ENCODE results near the gene KDELR1. TPM values are rescaled to one million over a fixed set of nuclear protein-coding genes. Genes with fewer than 3 reads are reported as not detected.

KDELR1 gene
- total RNA-seq, 1 experiment from 2014 or later: 198 TPM

- H3K9ac ChIP-seq (ENCODE audit: extremely low read depth, insufficient read length, low read length): no peak overlapping the region
- H3K4ac ChIP-seq (ENCODE audit: low read depth, low read length): no peak overlapping the region
- H3K14ac ChIP-seq (ENCODE audit: insufficient read depth, low read length): no peak overlapping the region
- H3K36me3 Mint-ChIP-seq (ENCODE audit: insufficient read depth in 1 of 3, low read depth in 3 of 3): no peaks in the 10 kb centered on the region; a peak in 1 of 7 replicates
- no peak overlapping the region for H2AK5ac ChIP-seq (ENCODE audit: insufficient read length, low read length)
- no peak overlapping the region for H3T11ph ChIP-seq (ENCODE audit: low read length)
- no peaks in the 10 kb centered on the region for H3K79me2 ChIP-seq (ENCODE audit: insufficient read depth, low read length)
- H3K56ac ChIP-seq (ENCODE audit: insufficient read length, low read depth, low read length): no peak overlapping the region
- peaks cover 1% of the 10 kb centered on the region for H3K23me2 ChIP-seq (ENCODE audit: insufficient read length, low read depth, low read length, poor library complexity, severe bottlenecking)
- no peak overlapping the region for H3K27ac ChIP-seq (ENCODE audit: insufficient read length, low read depth, low read length)
- H3K4me2 ChIP-seq (ENCODE audit: insufficient read depth, insufficient read length, low read length): no peak overlapping the region
- WGBS (ENCODE audit: extremely low coverage, insufficient read length, low lambda C conversion rate): no CpG with 5 or more reads among the region's 14 CpGs
- H4K91ac ChIP-seq (ENCODE audit: insufficient read length, low read depth, low read length): no peak overlapping the region
- no peaks in the 10 kb centered on the region for H3K27me3 ChIP-seq (ENCODE audit: insufficient read depth, low read length)
- H2BK120ac ChIP-seq (ENCODE audit: low read depth, low read length, poor library complexity, severe bottlenecking): no peak overlapping the region
- H2BK12ac ChIP-seq (ENCODE audit: insufficient read length, low read depth, low read length): no peak overlapping the region
- H3K4me1 Mint-ChIP-seq: peaks cover 6 to 19% of the 10 kb centered on the region in 2 experiments
- H3K27me3 Mint-ChIP-seq (ENCODE audit: low read depth): peaks cover 6% of the 10 kb centered on the region
- no peak for TF ChIP-seq CTCF (conservative IDR thresholded peaks at IDR 0.05)
- peak overlapping the region in 2 of 3 experiments; percentile 35 to 95; a peak in 2 of 7 replicates for H3K27ac Mint-ChIP-seq
- H3K79me1 ChIP-seq (ENCODE audit: insufficient read depth, low read depth, low read length, poor library complexity, severe bottlenecking): no peaks in the 10 kb centered on the region
- H2AFZ ChIP-seq (ENCODE audit: low read length): no peak overlapping the region
- no peak overlapping the region for H3K18ac ChIP-seq (ENCODE audit: insufficient read length, low read depth, low read length)
- no peaks in the 10 kb centered on the region for H3K4me1 ChIP-seq (ENCODE audit: insufficient read depth, low read length)
- no peaks in the 10 kb centered on the region for H3K9me3 ChIP-seq (ENCODE audit: control insufficient read depth, low read depth, low read length)
- DNase-seq: no peak
- no peak overlapping the region for H2BK15ac ChIP-seq (ENCODE audit: low read depth, low read length)
- H4K5ac ChIP-seq (ENCODE audit: insufficient read length, low read depth, low read length): no peak overlapping the region
- no peak overlapping the region for H3K4me3 Mint-ChIP-seq
- H3K23ac ChIP-seq (ENCODE audit: insufficient read length, low read depth, low read length): no peak overlapping the region
- no peak overlapping the region for H4K8ac ChIP-seq (replicated peaks; ENCODE audit: insufficient read length, low read depth, low read length)
- no peak overlapping the region for H2BK20ac ChIP-seq (ENCODE audit: low read depth, low read length, poor library complexity, severe bottlenecking)
- H3K9me3 Mint-ChIP-seq: no peaks in the 10 kb centered on the region
- no peaks in the 10 kb centered on the region for H4K20me1 ChIP-seq (ENCODE audit: control insufficient read depth, insufficient read depth, insufficient read length)
- H2BK5ac ChIP-seq (ENCODE audit: insufficient read length, low read length): no peak overlapping the region
Observed at GRCh38 chr19:48338253-48338755, 53.0 kb downstream of the KDELR1 start.
